Body of pancreas (tissue), 4 donors: Measurements from ENCODE around the gene CENPM.

ENCODE experiments used
- POLR2A ChIP-seq, 3 donors: fragments of 450-650 bp; IDR thresholded peaks; one replicate each; pipeline ENCODE4 v1.6.1; 2016; ENCODE audit warnings: antibody characterized with exemption in 3 of 3, mild to moderate bottlenecking in 2 of 3
- TF ChIP-seq, protein P1 (sequence below), 7 experiments: fragments of 450-650 bp in 4 of 7; fragments of 200-600 bp in 3 of 7; sonication (generic) in 3 of 7; IDR thresholded peaks; one replicate each; pipeline ENCODE4 v1.5.1; 2016 to 2019; ENCODE audit warnings: antibody characterized with exemption in 7 of 7

DNA sequence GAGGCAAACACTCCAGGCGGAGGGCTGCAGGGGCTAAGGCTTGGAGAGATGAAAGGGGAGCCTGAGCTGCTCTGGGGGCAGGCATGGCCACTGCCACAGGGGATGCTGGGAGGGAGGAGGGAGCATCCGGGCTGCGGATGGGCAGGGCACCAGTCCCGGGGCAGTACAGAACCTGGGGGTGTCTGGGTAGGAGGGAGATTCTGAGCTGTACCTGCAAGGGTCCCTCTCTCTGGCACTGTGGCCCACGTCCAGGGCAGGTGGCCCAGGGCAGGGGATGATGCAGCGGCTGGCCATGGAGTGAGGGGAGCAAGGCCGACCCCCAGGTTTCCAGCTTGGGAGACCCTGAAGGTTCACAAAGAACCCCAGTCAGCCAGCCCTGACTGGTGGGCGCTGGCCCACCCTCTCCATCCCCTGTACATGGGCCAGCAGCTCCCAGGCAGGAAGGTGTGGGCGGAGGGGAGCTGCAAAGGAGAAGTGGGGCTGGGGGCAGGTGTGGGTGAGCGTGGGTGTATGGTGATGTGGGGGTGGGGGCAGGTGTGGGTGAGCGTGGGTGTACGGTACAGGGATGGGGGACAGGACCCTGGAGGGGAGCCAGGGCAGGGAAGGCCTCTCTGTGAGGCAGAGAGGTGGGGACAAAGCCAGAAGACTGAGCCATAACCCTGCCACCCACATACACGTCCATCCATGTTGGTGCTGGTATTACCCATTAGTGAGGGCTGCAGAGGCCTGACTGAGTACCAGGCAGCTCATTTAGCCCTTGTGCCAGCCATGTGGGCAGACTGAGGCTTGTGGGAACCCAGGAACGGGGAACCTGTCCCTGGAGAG is 18.1 kb downstream of the CENPM start:
- TF ChIP-seq, protein P1, sequence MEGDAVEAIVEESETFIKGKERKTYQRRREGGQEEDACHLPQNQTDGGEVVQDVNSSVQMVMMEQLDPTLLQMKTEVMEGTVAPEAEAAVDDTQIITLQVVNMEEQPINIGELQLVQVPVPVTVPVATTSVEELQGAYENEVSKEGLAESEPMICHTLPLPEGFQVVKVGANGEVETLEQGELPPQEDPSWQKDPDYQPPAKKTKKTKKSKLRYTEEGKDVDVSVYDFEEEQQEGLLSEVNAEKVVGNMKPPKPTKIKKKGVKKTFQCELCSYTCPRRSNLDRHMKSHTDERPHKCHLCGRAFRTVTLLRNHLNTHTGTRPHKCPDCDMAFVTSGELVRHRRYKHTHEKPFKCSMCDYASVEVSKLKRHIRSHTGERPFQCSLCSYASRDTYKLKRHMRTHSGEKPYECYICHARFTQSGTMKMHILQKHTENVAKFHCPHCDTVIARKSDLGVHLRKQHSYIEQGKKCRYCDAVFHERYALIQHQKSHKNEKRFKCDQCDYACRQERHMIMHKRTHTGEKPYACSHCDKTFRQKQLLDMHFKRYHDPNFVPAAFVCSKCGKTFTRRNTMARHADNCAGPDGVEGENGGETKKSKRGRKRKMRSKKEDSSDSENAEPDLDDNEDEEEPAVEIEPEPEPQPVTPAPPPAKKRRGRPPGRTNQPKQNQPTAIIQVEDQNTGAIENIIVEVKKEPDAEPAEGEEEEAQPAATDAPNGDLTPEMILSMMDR (IDR thresholded peaks at IDR 0.05) = no peak
- no peak for TF ChIP-seq POLR2A (IDR thresholded peaks at IDR 0.05)
